Duodenal mucosa (tissue), 2 donors: ENCODE measurements around the gene ROCK2.
A peak's percentile ranks its signal among the peaks of the same experiment; 100 is the strongest.
"Not testable (repeated sequence)": the region's sequence is repeated elsewhere in the genome, so short reads cannot be mapped to it uniquely, and the experiment has no call there.

ENCODE experiments used
- H3K27ac ChIP-seq: one replicate; pipeline ENCODE4 v1.7.0; 2013; ENCODE audit warnings: low read depth, low read length
- H3K27me3 ChIP-seq, 2 donors: one replicate each; pipeline ENCODE4 v1.7.0; 2013; ENCODE audit warnings: low read length in 2 of 2, control low read depth in 1 of 2; ENCODE audit not compliant: insufficient read depth in 2 of 2, control insufficient read depth in 1 of 2
- H3K36me3 ChIP-seq, 2 donors: one replicate each; pipeline ENCODE4 v1.7.0; 2013; ENCODE audit warnings: low read length in 2 of 2, control low read depth in 1 of 2; ENCODE audit not compliant: insufficient read depth in 2 of 2, control insufficient read depth in 1 of 2
- H3K4me1 ChIP-seq, 2 donors: one replicate each; pipeline ENCODE4 v1.7.0; 2013; ENCODE audit warnings: low read length in 2 of 2, control low read depth in 1 of 2; ENCODE audit not compliant: insufficient read depth in 2 of 2, control insufficient read depth in 1 of 2
- H3K4me3 ChIP-seq, 2 donors: one replicate each; pipeline ENCODE4 v1.7.0; 2013; ENCODE audit warnings: low read length in 2 of 2, low read depth in 1 of 2
- H3K9ac ChIP-seq, 2 donors: one replicate each; pipeline ENCODE4 v1.7.0; 2013; ENCODE audit warnings: low read length in 2 of 2, low read depth in 1 of 2
- H3K9me3 ChIP-seq, 2 donors: one replicate each; pipeline ENCODE4 v1.7.0; 2013; ENCODE audit warnings: low read length in 2 of 2, control low read depth in 1 of 2; ENCODE audit not compliant: control insufficient read depth in 1 of 2

The ROCK2 gene

DNA sequence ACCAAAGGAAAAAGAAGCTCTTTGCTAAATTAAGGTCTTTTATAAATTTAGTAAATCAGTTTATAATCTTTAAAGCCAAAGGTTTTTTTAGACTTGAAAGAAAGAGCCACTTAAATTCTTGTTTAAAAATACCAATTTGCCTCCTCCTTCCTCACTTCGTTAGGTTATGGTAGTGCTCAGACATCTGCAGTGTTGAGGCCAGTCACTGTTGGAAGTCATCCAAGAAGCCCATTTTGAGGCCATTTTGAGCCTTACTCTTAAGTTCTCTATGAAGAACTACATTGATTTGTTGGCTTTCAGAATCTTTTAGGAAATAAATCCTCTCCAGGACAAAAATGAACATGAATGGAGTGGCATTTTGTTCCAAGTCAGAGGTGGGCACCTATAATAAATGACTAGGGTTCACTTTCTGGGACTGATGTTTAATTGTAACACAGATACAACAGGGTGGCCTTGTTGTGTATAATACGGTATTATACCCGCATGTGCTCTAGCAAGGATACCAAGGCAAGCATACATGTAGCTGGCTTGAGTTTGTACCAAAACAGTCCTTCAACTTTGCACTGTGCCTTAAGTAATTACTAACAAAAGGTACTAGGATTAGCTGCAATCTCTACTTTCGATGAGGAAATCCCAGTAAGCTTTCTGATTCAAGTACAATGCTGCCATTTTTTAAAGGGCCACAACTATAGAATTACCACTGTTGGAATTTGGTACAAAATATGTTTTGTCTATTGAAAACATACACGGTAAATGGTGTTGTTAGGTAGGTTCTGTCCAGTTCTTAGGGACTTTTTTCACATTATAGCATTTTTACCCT, 166.4 kb downstream of the ROCK2 start:
- Histone ChIP-seq H3K27ac (no peak overlapping the region), H3K4me3 (no peak overlapping the region), H3K27me3 (no peaks in the 10 kb centered on the region), H3K9ac (no peak overlapping the region), H3K4me1 (no peaks in the 10 kb centered on the region), H3K36me3 (peaks cover 0 to 11% of the 10 kb centered on the region in 2 donors), H3K9me3 (no peaks in the 10 kb centered on the region)

GRCh38 chr2:11175293-11175795, 169.1 kb downstream of the ROCK2 start:
- Histone ChIP-seq H3K27me3 (no peaks in the 10 kb centered on the region), H3K9me3 (no peaks in the 10 kb centered on the region), H3K27ac (no peak overlapping the region), H3K4me1 (no peaks in the 10 kb centered on the region), H3K36me3 (peaks cover 0 to 4% of the 10 kb centered on the region in 2 donors), H3K4me3 (no peak overlapping the region), H3K9ac (no peak overlapping the region)

- no peaks in the 10 kb centered on the region for H3K4me1 ChIP-seq
- no peaks in the 10 kb centered on the region for H3K27me3 ChIP-seq
- no peak overlapping the region for H3K9ac ChIP-seq
- no peaks in the 10 kb centered on the region for H3K9me3 ChIP-seq
- H3K4me3 ChIP-seq, result no peak overlapping the region
- no peak overlapping the region for H3K27ac ChIP-seq
- H3K36me3 ChIP-seq, result no peaks in the 10 kb centered on the region
Observed at GRCh38 chr2:11174222-11174621, 170.2 kb downstream of the ROCK2 start.

GRCh38 chr2:11169333-11169732, 175.1 kb downstream of the ROCK2 start:
- peak overlapping the region in 1 of 2 donors; percentile 38 for H3K9ac ChIP-seq
- no peaks in the 10 kb centered on the region for H3K4me1 ChIP-seq
- H3K27me3 ChIP-seq, result no peaks in the 10 kb centered on the region
- peak overlapping the region in 1 of 2 donors; percentile 55 for H3K4me3 ChIP-seq
- no peaks in the 10 kb centered on the region for H3K9me3 ChIP-seq
- H3K36me3 ChIP-seq, result no peaks in the 10 kb centered on the region
- no peak overlapping the region for H3K27ac ChIP-seq

- no peaks in the 10 kb centered on the region for H3K27me3 ChIP-seq
- H3K9me3 ChIP-seq, result no peaks in the 10 kb centered on the region
- no peak overlapping the region for H3K27ac ChIP-seq
- H3K4me3 ChIP-seq, result no peak overlapping the region
- no peaks in the 10 kb centered on the region for H3K4me1 ChIP-seq
- H3K36me3 ChIP-seq, result no peaks in the 10 kb centered on the region
- no peak overlapping the region for H3K9ac ChIP-seq
Observed at GRCh38 chr2:11168488-11168887, 175.9 kb downstream of the ROCK2 start.

GRCh38 chr2:11166476-11166875, 178.0 kb downstream of the ROCK2 start:
- H3K4me3 ChIP-seq, result no peak overlapping the region
- H3K27ac ChIP-seq, result no peak overlapping the region
- no peak overlapping the region for H3K9ac ChIP-seq
- H3K27me3 ChIP-seq, result no peaks in the 10 kb centered on the region
- H3K9me3 ChIP-seq, result no peaks in the 10 kb centered on the region
- H3K4me1 ChIP-seq, result no peaks in the 10 kb centered on the region
- H3K36me3 ChIP-seq, result no peaks in the 10 kb centered on the region

DNA sequence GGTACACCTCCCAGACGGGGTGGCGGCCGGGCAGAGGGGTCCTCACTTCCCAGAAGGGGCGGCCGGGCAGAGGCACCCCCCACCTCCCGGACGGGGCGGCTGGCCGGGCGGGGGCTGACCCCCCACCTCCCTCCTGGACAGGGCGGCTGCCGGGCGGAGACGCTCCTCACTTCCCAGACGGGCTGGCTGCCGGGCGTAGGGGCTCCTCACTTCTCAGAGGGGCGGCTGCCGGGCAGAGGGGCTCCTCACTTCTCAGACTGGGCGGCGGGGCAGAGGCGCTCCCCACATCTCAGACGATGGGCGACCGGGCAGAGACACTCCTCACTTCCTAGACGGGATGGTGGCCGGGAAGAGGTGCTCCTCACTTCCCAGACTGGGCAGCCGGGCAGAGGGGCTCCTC, 179.4 kb downstream of the ROCK2 start:
- not testable (repeated sequence) for H3K36me3 ChIP-seq, H3K4me3 ChIP-seq, H3K4me1 ChIP-seq, H3K9me3 ChIP-seq, H3K9ac ChIP-seq, H3K27ac ChIP-seq, H3K27me3 ChIP-seq

DNA sequence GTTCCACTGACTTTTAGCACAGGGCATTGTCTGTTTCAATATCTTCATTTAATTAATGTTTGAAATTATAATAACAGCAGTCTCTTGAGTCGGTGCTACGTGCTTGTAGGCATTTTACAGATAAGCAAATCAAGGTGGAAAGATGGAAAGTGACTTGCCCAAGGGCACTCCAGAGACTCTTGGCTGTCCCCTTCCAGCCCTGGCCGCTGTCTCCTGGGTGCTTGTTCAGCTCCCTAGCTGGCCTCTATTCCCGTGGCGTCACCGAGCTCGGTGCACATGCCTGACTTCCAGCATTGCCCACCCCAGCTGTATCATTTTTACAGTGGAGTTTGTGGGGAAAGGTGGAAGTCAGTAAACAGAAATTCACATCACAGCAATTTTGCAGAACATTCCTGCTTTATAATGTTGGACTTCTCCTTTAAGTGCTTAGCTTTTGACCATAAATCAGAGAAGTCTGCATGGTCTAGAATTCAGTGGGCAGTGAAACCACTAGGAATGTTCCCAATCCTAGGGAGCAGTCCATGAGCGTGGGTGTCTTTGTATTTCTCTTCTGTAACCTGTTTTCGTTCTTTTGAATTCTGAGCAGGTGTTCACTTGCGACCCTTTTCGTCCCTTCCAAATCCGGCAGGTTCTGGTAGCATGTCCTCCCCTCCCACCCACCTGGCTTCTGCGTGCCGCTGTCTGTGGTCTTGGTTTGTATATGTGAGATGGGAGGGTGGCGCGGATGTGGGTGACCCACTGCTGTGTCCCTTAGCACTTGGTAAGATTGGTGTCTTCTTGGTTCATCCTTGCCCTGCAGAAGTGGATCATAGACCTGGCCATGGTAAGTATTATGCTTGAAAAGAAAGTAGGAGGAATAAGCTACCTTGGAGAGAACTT, 180.8 kb downstream of the ROCK2 start:
- Histone ChIP-seq H3K9ac (no peak overlapping the region), H3K4me3 (no peak overlapping the region), H3K27me3 (no peaks in the 10 kb centered on the region), H3K4me1 (no peaks in the 10 kb centered on the region), H3K36me3 (no peaks in the 10 kb centered on the region), H3K9me3 (no peaks in the 10 kb centered on the region), H3K27ac (no peak overlapping the region)

- Histone ChIP-seq H3K27me3 (no peaks in the 10 kb centered on the region), H3K4me3 (no peak overlapping the region), H3K9ac (no peak overlapping the region), H3K4me1 (peaks cover 0 to 4% of the 10 kb centered on the region in 2 donors), H3K27ac (no peak overlapping the region), H3K9me3 (no peaks in the 10 kb centered on the region), H3K36me3 (no peaks in the 10 kb centered on the region)
Observed at GRCh38 chr2:11161747-11162146, 182.7 kb downstream of the ROCK2 start.
